K562 (cell line): ENCODE data around the gene RNF187. TPM values are rescaled to one million over a fixed set of nuclear protein-coding genes. Genes with fewer than 3 reads are reported as not detected.
A peak's percentile ranks its signal among the peaks of the same experiment; 100 is the strongest.

Experiments used
- ETS1 ChIP-seq: conservative IDR thresholded peaks from 2 replicates; pipeline ENCODE4 v1.6.1; 2011; ENCODE audit warnings: low read depth, mild to moderate bottlenecking, low read length; ENCODE audit not compliant: control insufficient read depth
- FOXA3 ChIP-seq, 2 experiments: fragments of 450-650 bp in 1 of 2; sonication (generic) in 1 of 2; formaldehyde crosslinking; IDR thresholded peaks in 1 of 2; conservative IDR thresholded peaks in 1 of 2; 2 replicates each; pipeline versions ENCODE4 v1.4.0 to v1.8.0; 2020 to 2022; ENCODE audit warnings: mild to moderate bottlenecking in 2 of 2, missing genetic modification reagents in 1 of 2
- KLF10 ChIP-seq: fragments of 250-450 bp; sonication (Bioruptor Pico); IDR thresholded peaks from 2 replicates; pipeline ENCODE4 v1.6.1; 2021; ENCODE audit warnings: matching md5 sums
- RBFOX2 ChIP-seq: fragments of 200-400 bp; formaldehyde crosslinking; IDR thresholded peaks from 2 replicates; pipeline ENCODE4 v1.6.1; 2017; ENCODE audit warnings: low read depth, mild to moderate bottlenecking, low read length, moderate library complexity
- RBM14 ChIP-seq: fragments of 200-400 bp; formaldehyde crosslinking; IDR thresholded peaks from 2 replicates; pipeline ENCODE4 v1.6.1; 2018; ENCODE audit warnings: low read depth, mild to moderate bottlenecking, low read length, moderate library complexity, borderline replicate concordance; ENCODE audit not compliant: insufficient read depth
- SIN3B ChIP-seq: fragments of 450-650 bp; IDR thresholded peaks from 2 replicates; pipeline ENCODE4 v1.6.1; 2017; ENCODE audit warnings: low read depth, mild to moderate bottlenecking, moderate library complexity
- SMAD4 ChIP-seq: fragments of 250-450 bp; sonication (Bioruptor Pico); conservative IDR thresholded peaks from 2 replicates; pipeline ENCODE4 v1.8.0; 2021; ENCODE audit warnings: inconsistent platforms, mild to moderate bottlenecking, moderate library complexity
- SPI1 ChIP-seq: IDR thresholded peaks from 2 replicates; pipeline ENCODE4 v1.6.1; 2011; ENCODE audit warnings: low read depth, low read length, control low read depth, borderline replicate concordance
- TEAD1 ChIP-seq, 2 experiments: fragments of 450-650 bp in 1 of 2; sonication (generic) in 1 of 2; formaldehyde crosslinking; IDR thresholded peaks; 2 replicates each; pipeline versions ENCODE4 v1.4.0 to v1.8.0; 2020 to 2022; ENCODE audit warnings: mild to moderate bottlenecking in 2 of 2, missing genetic modification reagents in 1 of 2
- THAP7 ChIP-seq: fragments of 250-450 bp; sonication (Bioruptor Pico); IDR thresholded peaks from 2 replicates; pipeline ENCODE4 v1.5.0; 2021
- TSC22D4 ChIP-seq: fragments of 450-650 bp; IDR thresholded peaks from 2 replicates; pipeline ENCODE4 v1.6.1; 2016; ENCODE audit warnings: missing genetic modification characterization, missing biosample characterization, control low read depth
- ZBTB17 ChIP-seq: fragments of 450-650 bp; formaldehyde crosslinking; IDR thresholded peaks from 2 replicates; pipeline ENCODE4 v1.4.0; 2020; ENCODE audit warnings: mild to moderate bottlenecking
- ZSCAN32 ChIP-seq: fragments of 450-650 bp; formaldehyde crosslinking; IDR thresholded peaks from 2 replicates; pipeline ENCODE4 v1.4.0; 2020; ENCODE audit warnings: mild to moderate bottlenecking, moderate library complexity
- polyA plus RNA-seq, 8 experiments: library from polyadenylated mRNA; depleted of rRNA in 4 of 8; stranded (reverse) in 5 of 8; unstranded in 3 of 8; fragments of >200 nt; fragmentation: Nextera tagmentation in 2 of 8; fragmentation: Illumina TruSeq in 1 of 8; extraction: Ambion mirVana in 2 of 8; extraction: Trizol in 1 of 8; gene quantifications; 2 replicates each; pipeline versions ENCODE4 v1.2.1 to v1.2.3, GENCODE V29; 2011 to 2014; ENCODE audit warnings: inconsistent platforms in 1 of 8, missing spikeins in 1 of 8
- total RNA-seq, 7 experiments: library from RNA; depleted of rRNA in 6 of 7; stranded (reverse); fragments of >200 nt in 6 of 7; fragmentation: Illumina TruSeq in 2 of 7; extraction: Trizol in 2 of 7; gene quantifications; 2 replicates each; pipeline versions ENCODE4 v1.2.1 to v1.2.3, GENCODE V29; 2011 to 2021; ENCODE audit warnings: low replicate concordance in 1 of 7
- TF ChIP-seq, protein P1 (sequence below): sonication (generic); formaldehyde crosslinking; IDR thresholded peaks from 2 replicates; pipeline ENCODE4 v1.8.0; 2023; ENCODE audit warnings: mild to moderate bottlenecking, missing genetic modification reagents
- TF ChIP-seq, protein P2 (sequence below), 3 experiments: fragments of 200-800 bp in 1 of 3; sonication (Bioruptor generic) in 1 of 3; sonication (generic) in 1 of 3; formaldehyde crosslinking in 1 of 3; IDR thresholded peaks; 2 replicates each; pipeline versions ENCODE4 v1.6.1 to v1.8.0; 2016 to 2022; ENCODE audit warnings: mild to moderate bottlenecking in 2 of 3, missing compliant biosample characterization in 2 of 3, missing genetic modification characterization in 2 of 3, missing genetic modification reagents in 1 of 3

RNF187 gene
- total and polyA plus RNA-seq, 9 of the 15 experiments (the other 6 are each of a cell fraction or from before 2014, with no cell fraction given): 2.3 to 119 (median 41.9) TPM

DNA sequence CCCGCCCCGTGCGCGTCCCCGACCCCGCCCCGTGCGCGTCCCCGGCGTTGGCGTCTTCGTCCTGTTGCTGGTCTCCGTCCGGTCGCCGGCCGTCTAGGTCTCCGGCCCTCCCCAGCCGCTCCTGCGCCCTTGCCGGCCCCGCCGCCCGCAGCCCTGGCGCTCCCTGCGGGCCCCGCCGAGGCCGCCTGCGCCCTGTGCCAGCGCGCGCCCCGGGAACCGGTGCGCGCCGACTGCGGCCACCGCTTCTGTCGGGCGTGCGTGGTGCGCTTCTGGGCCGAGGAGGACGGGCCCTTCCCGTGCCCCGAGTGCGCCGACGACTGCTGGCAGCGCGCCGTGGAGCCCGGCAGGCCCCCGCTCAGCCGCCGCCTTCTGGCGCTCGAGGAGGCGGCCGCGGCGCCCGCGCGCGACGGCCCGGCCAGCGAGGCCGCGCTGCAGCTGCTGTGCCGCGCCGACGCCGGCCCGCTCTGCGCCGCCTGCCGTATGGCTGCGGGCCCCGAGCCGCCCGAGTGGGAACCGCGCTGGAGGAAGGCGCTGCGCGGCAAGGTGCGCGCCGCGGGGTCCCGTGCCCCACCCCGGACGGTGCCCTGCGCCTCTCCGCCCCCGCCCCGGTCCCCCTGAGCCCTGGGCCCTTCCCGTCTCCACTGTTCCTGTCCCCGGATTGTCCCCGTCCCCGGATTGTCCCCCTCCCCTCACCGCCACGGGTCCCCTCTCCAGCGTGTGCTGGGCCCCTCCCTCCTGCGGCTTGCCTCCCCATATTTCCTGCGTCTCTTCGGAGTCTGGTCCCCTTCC is at the start of gene RNF187 (continued):
- TF ChIP-seq RBFOX2: peak; percentile 66
- no peak for TF ChIP-seq TEAD1 (CRISPR knock-in tag; IDR thresholded peaks at IDR 0.05)
- TF ChIP-seq SPI1: no peak
- no peak for TF ChIP-seq ZSCAN32 (CRISPR knock-in tag)
- TF ChIP-seq RBM14: no peak
- TF ChIP-seq KLF10 (CRISPR knock-in tag): no peak
- TF ChIP-seq, protein P1, sequence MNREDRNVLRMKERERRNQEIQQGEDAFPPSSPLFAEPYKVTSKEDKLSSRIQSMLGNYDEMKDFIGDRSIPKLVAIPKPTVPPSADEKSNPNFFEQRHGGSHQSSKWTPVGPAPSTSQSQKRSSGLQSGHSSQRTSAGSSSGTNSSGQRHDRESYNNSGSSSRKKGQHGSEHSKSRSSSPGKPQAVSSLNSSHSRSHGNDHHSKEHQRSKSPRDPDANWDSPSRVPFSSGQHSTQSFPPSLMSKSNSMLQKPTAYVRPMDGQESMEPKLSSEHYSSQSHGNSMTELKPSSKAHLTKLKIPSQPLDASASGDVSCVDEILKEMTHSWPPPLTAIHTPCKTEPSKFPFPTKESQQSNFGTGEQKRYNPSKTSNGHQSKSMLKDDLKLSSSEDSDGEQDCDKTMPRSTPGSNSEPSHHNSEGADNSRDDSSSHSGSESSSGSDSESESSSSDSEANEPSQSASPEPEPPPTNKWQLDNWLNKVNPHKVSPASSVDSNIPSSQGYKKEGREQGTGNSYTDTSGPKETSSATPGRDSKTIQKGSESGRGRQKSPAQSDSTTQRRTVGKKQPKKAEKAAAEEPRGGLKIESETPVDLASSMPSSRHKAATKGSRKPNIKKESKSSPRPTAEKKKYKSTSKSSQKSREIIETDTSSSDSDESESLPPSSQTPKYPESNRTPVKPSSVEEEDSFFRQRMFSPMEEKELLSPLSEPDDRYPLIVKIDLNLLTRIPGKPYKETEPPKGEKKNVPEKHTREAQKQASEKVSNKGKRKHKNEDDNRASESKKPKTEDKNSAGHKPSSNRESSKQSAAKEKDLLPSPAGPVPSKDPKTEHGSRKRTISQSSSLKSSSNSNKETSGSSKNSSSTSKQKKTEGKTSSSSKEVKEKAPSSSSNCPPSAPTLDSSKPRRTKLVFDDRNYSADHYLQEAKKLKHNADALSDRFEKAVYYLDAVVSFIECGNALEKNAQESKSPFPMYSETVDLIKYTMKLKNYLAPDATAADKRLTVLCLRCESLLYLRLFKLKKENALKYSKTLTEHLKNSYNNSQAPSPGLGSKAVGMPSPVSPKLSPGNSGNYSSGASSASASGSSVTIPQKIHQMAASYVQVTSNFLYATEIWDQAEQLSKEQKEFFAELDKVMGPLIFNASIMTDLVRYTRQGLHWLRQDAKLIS (CRISPR knock-in tag): no peak
- no peak for TF ChIP-seq TSC22D4 (tag)
- TF ChIP-seq SMAD4: peak; percentile 76; the same call in 1 of the 2 replicates
- peak; percentile 6; the same call in 1 of the 2 replicates for TF ChIP-seq ETS1
- no peak for TF ChIP-seq ZBTB17
- TF ChIP-seq SIN3B: peak; percentile 46
- TF ChIP-seq THAP7: 0 out of 2 replicates have a peak, but pooled peaks have one; percentile 57
- TF ChIP-seq, protein P2, sequence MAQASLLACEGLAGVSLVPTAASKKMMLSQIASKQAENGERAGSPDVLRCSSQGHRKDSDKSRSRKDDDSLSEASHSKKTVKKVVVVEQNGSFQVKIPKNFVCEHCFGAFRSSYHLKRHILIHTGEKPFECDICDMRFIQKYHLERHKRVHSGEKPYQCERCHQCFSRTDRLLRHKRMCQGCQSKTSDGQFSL (CRISPR knock-in tag; IDR thresholded peaks at IDR 0.05): no peak
- TF ChIP-seq, protein P2 (tag; IDR thresholded peaks at IDR 0.05): no peak
- no peak for TF ChIP-seq FOXA3 (CRISPR knock-in tag; conservative IDR thresholded peaks at IDR 0.05 in 1 of 2, IDR thresholded peaks at IDR 0.05 in 1 of 2)
